ENCODE results near the gene BLVRB.
A peak's percentile ranks its signal among the peaks of the same experiment; 100 is the strongest.
"Not testable (repeated sequence)": the region's sequence is repeated elsewhere in the genome, so short reads cannot be mapped to it uniquely, and the experiment has no call there.

BLVRB gene

DNA sequence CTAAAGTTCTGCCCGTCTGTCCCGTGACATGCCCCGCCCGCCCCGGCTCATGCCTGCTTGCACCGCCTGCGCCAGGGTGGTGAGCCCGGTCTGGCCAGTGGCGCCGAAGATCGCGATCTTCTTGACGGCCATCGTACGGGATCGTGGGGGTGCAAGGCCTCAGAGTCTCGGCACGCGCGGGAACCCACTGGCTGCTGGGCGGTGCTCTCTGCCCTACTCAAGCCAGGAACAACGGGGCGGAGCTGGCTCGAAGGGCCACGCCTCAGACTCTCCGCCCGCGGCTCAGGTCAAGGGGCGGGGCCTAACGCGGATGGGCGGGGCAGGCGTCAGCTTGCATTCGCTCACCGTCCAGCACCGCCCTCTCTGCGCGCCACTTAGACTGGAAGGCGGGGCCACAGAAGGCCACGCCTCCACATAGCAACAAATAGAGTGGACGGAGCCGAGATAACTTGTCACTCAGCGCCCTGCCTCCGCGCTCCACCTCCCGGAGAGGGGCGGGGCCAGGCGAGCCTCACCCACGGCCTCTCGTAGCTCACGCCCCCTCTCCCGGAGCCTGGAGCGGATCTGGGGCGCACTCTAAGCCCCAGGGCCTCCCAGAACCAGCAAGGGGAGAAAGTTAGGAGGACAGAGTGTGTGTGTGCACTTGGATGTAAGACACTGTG is at the start of gene BLVRB:
TSS of gene BLVRB (minus strand) at position 189 of the 662 bp plus-strand sequence. CDS start at position 132, 57 bp downstream.
- peak; percentile 99 for DNase-seq (ENCODE audit: low read depth)

DNA sequence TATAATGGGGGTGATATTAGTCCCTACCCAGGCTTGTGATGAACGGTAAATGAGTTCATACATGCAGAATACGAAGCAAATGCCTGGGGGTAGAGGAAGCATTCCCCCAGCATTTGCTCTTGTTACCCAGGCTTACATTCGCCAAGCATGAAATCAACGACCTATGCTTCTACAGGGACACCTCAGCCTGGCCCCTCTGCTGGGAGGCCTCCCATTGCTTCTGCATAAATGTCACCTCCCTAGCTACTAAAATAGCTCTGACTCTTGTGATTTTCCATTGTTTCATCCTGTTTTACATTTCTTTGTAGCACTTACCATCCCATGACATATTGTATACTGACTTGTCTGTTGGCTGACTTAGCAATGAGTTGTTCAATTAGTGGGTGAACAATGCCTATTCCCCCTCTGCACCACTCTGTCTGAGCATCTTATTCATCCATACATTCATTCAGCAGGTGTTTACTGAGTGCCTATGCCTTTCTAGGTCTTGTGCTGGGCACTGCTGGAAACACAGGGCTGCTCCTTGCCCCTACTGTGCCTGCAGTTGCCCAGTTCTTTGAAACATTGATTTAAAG is 48.3 kb upstream of the BLVRB start:
- no peak for DNase-seq (ENCODE audit: low read depth)

DNA sequence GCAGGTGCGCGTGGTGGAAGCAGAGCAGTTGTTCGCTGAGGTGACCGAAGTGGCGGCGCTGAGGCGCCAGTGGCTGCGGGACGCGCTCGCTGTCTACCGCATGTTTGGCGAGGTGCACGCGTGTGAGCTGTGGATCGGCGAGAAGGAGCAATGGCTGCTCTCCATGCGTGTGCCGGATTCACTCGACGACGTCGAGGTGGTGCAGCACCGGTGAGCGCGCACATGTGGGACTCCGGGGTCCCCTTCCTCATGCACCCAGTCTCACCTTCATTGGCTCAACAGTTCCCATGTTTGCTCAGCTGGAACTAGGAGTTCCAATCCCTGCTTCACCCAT is 47.8 kb upstream of the BLVRB start:
- no peak for DNase-seq (ENCODE audit: low read depth)

DNA sequence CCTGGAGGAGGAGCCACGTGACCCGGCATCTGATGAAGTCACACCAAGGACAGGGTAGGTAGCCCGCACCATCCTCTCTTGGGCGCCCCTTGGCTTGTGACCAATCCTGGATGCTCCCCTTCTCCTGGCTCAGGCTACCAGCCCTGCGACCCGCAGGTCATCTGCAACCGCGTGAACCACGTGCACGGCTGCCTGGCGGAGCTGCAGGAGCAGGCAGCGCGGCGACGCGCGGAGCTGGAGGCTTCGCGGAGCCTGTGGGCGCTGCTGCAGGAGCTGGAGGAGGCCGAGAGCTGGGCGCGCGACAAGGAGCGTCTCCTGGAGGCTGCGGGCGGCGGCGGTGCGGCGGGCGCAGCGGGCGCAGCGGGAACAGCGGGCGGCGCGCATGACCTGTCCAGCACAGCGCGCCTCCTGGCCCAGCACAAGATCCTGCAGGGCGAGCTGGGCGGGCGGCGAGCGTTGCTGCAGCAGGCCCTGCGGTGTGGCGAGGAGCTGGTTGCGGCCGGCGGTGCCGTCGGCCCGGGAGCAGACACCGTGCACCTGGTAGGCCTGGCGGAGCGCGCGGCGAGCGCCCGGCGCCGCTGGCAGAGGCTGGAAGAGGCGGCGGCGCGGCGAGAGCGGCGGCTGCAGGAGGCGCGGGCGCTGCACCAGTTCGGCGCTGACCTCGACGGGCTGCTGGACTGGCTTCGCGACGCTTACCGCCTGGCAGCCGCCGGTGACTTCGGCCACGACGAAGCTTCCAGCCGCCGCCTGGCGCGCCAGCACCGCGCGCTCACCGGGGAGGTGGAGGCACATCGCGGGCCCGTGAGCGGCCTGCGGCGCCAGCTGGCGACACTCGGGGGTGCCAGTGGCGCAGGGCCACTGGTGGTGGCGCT is 47.2 kb upstream of the BLVRB start:
- peak; percentile 12 for DNase-seq (ENCODE audit: low read depth)

DNA sequence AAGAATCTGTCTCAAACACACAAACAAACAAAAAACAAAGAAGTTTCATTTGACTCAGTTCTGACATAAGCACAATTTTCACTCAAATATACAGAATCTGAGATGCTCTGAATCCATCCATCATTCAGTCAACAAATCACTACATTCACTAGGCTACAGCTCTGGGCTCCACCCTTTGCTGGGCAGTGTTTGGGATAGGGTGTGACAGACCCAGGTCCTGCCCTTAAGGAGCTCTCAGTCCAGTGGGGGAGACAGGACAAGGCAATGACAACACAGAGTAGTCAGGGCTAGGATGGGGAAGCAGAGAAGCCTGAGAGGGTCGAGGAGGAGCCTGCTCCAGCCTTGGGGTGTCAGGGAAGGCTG is 46.5 kb upstream of the BLVRB start:
- DNase-seq (ENCODE audit: low read depth): no peak

DNA sequence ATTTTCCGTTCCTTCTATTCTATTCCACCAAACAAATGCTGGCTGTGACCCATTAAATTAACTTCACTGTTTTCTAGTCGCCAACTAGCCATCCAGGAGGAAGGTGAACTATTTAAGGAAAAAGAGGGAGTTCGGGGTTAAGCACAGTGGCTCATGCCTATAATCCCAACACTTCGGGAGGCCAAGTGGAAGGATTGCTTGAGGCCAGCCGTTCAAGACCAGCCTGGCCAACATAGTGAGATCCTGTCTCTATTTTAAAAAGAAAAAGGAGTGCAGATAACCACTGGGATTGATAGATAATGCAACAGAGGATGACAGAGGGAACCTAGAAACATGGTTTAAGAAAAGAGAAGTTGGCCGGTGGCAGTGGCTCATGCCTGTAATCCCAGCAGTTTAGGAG is 45.9 kb upstream of the BLVRB start:
- DNase-seq (ENCODE audit: low read depth): no peak

DNA sequence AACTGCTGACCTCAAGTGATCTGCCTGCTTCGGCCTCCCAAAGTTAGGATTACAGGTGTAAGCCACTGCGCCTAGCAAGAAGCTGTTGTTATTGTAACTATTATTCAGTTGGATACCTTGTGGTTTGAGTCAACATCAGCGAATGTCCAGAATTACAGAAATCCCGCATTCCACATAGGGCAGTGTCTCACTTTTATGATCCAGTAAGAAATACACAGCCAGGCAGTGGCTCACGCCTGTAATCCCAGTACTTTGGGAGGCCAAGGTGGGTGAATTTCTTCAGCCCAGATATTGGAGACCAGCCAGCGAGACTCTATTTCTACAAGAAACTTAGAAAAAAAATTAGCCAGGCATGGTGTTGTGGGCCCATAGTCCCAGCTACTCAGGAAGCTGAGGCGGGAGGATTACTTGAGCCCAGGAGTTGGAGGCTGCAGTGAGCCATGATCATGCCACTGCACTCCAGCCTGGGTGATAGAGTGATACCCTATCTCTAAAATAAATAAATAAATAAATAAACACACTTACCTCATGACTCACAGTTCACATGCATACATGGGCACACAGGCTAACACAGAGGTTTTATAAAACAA is 45.1 kb upstream of the BLVRB start:
- peak; percentile 56 for DNase-seq (ENCODE audit: low read depth)

DNA sequence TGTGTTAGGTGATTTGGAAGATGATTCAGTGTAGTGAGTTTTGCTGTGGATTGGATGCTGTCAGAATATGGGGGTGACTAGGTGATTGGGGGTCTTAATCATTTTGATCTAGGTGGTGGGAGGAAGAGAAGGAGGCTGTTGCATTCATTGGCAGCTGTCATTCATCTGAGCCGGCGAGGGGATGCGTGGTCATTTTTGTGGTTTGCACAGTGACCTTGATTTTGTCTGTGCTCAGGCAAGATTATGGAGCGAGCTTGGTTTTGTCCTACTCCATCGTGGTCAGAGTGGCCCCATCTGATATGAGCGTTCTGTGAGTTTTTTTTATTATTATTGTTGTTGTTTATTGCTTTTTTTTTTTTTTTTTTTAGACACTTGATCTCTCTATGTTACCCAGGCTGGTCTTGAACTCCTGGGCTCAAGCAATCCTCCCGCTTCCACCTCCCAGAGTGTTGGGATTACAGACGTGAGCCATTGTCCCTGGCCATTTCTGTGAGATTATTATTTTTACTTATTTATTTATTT is 43.3 kb upstream of the BLVRB start:
- DNase-seq (ENCODE audit: low read depth): no peak

DNA sequence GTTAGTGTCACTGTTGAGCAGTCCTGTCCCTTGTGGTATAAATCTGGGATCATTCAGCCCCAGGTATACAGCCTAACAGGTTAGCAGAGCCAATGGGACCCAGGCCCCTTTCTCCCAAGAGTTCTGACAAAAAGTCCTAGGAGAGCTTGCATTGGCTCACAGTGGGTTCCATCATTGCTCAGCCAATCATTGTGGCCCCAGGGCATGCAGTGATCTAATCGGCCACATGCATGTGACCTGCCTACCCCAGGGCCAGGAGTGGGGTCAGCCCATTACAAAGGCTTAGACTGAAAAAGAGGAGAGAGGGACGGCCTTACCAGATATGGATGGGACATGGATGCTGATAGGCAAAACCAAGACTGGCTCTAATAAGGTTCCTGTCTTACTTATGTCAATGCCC is 42.3 kb upstream of the BLVRB start:
- no peak for DNase-seq (ENCODE audit: low read depth)

DNA sequence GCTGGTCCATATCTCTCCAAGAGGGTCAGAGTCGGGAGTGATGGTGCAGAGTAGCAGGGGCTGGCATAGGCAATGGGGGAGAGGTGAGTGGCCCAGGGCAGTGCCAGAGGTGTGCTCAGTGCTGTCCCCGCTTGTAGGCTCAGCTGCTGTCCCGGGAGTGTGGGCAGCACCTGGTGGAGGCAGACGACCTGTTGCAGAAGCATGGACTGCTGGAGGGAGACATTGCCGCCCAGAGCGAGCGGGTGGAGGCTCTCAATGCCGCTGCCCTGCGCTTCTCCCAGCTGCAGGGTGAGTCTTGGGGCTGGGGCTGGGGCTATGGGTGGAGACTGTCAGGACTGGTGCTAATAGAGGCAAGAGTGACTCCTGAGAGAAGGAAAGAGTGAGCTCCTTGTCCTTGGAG is 40.6 kb upstream of the BLVRB start:
- DNase-seq (ENCODE audit: low read depth): no peak

DNA sequence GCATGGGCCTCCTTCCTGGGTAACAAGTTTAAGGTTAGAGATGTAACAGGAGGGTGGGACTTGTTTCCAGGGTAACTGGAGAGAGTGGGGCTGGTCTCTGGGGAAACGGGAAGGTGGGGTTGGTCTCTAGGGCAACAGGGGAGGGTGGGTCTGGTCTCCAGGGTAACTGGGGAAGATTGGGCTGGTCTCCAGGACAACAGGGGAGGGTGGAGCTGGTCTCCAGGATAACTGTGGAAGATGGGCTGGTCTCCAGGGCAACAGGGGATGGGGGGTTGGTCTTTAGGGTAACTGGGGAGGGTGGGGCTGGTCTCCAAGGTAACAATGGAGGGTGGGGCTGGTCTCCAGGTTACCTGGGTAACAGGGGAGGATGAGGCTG is 37.8 kb upstream of the BLVRB start:
- no peak for DNase-seq (ENCODE audit: low read depth)

DNA sequence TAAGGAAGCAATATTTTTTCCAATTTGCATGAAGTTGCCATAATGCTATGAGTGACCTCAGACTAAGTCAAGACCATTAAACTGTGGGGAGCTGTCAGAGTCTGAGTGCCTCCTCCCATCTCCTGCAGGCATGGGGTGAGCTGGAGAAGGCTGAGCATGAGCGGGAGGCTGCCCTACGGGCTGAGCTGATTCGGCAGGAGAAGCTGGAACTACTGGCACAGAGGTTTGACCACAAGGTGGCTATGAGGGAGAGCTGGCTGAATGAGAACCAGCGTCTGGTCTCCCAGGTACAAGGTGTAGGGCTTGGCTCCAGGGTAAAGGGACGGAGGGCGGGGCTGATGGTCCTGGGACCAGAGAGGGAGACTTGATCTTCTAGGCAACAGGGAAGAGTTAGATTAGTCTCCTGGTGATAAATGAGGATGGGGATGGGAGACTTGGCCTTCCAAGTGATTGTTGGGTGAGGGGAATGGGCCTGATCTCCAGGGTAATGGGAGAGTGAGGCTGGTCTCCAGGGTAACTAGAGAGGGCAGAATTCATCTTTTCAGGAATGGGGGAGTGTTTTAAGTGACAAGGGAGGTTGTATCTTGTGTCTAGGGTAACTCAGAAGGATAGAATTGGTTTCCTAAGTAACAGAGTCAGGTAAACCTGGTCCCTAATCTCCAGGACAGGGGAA is 37.2 kb upstream of the BLVRB start:
- peak; percentile 11 for DNase-seq (ENCODE audit: low read depth)

DNA sequence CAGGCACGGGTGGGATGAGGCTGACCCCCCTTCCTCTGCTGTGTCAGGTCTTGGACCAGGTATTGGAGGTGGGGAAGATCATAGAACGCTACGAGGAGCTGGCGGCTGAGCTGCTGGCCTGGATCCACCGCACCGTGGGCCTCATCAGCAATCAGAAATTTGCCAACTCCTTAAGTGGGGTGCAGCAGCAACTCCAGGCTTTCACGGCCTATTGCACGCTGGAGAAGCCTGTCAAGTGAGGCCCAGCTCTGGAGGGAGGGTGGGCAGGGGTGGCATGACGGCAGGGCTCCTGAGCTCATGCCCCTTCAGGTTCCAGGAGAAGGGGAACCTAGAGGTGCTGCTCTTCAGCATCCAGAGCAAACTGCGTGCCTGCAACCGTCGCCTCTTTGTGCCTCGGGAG is 36.5 kb upstream of the BLVRB start:
- no peak for DNase-seq (ENCODE audit: low read depth)

DNA sequence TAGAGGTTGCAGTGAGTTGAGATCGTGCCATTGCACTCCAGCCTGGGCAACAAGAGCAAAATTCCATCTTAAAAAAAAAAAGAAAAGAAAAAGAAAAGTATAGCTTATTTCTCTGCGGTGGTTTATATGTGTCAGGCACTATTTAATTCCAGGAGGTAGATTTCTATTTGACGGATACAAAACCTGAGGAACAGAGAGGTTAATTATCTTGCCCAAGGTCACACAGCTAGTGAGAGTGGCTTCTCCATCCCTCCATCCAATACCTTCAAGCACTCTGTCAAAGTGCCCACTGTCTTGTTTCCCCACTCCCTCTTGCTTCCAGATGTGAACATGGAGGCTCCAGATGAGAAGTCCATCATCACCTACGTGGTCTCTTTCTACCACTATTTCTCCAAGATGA is 36.1 kb upstream of the BLVRB start:
- no peak for DNase-seq (ENCODE audit: low read depth)

DNA sequence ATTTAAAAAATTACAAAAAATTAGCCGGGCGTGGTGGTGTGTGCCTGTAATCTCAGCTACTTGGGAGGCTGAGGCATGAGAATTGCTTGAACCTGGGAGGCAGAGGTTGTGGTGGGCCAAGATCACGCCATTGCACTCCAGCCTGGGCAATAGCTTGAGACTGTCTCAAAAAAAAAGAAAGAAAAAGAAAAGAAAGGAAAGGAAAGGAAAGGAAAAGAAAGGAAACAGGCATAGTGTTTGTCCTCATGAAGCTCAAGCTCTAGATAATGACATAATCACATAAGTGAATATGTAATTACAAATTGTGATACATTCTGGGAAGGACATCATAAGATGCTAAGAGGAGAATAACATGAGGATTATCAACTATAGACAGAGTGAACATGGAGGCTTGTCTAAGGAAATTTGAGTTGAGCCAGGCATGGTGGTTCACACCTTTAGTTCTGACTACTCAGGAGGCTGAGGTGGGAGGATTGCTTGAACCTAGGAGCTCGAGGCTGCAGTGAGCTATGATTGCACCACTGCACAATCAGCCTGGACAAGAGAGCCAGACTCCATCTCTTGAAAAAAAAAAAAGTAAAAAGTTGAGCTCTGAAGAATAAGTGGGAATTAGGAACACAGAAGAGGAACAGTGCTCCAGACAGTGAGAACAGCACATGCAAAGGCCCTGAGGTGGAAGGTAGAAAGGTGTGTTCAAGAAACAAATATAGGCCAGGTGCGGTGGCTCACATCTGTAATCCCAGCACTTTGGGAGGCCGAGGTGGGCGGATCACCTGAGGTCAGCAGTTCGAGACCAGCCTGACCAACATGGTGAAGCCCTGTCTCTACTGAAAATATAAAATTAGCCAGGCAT is 35.4 kb upstream of the BLVRB start:
- DNase-seq (ENCODE audit: low read depth): not testable (repeated sequence)

DNA sequence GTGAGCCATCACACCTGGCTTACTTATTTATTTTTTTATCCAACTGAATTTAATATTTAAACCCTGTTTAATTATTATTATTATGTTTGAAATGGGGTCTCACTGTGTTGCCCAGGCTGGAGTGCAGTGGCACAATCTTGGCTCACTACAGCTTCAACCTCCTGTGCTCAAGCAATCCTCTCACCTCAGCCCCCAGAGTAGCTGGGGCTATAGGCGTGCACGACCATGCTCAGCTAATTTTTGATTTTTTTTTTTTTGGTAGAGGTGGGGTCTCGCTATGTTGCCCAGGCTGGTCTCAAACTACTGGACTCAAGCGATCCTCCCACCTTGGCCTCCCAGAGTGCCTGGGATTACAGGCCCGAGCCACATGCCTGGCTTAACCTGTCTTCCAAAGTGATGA is 33.8 kb upstream of the BLVRB start:
- no peak for DNase-seq (ENCODE audit: low read depth)

DNA sequence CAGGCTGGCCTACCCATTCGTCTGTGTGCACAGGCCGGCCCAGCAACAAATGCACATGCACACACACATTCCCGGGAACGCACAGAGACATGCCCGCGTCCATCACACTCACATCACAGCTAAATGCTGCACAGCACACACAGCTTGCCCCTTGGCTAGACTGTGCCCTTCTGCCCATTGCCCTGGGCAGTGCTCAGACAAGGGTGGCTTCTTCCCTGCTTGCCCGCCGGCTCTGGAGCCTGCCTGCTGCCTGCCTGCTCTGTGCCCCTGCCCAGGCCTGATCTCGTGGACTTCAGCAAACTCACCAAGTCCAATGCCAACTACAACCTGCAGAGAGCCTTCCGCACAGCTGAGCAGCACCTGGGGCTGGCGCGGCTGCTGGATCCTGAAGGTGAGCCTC is 31.7 kb upstream of the BLVRB start:
- DNase-seq (ENCODE audit: low read depth): no peak

DNA sequence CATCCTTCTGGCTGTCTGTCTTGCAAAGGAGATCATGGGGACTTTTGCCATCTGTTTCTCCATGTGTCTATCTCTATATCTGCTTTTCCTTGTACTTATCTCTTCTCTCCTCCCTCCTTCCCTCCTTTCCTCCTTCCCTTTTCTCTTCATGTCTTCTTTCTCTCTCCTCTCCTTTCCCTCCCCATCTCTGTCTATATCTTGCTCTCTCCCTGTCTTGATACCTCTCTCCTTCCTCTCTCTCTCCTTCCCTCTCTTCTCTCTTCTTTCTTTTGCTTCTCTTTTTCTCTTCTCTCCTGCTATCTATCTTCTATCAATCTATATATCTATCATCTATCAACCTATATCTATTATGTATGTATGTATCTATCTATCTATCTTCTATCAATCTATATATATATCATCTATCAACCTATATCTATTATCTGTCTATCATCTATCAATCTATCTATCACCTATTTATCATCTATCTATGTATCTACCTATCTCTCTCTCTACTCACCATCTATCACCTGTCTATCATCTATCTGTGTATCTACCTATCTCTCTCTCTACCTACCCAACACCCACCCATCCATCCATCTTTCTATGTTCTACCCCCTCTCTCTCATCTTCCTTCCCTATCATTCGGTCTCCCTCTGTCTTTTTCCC is 28.8 kb upstream of the BLVRB start:
- no peak for DNase-seq (ENCODE audit: low read depth)

DNA sequence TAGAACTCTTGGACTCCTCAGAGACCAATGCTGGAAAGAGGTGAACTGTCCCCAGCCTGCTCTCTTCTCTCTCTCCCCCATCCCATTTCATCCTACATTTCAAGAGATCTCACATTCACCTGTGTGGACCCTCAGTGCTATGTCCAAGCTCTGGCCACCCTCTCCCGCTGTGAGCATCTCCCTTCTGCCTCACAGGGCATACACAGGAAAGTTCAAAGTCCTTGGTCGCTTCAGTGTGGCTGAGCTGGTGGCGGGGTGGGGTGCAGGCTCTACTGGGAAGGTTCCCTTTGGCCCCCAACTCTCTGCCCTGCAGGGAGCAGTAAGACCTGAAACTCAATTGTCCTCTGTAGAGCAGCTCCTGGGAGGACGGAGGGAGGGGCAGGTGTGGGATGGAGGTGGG is 28.2 kb upstream of the BLVRB start:
- no peak for DNase-seq (ENCODE audit: low read depth)

DNA sequence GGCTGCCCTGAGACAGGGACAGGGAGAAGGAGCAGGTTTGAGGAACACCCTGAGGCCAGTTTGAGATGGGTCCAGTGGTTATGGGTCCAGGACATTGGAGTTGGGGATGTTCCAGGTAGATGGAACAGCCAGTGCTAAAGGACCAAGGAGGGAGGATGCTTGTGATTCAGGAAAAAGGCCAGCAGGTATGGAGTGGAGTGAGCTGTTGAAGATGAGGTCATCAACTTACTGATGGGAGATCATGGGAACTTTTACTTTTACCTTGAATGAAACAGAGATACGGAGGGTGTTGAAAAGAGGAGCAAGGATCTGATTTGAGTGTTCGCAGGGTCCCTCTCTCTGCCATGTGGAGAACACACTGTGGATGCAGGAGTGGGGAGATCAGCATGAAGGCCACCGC is 26.7 kb upstream of the BLVRB start:
- no peak for DNase-seq (ENCODE audit: low read depth)

DNA sequence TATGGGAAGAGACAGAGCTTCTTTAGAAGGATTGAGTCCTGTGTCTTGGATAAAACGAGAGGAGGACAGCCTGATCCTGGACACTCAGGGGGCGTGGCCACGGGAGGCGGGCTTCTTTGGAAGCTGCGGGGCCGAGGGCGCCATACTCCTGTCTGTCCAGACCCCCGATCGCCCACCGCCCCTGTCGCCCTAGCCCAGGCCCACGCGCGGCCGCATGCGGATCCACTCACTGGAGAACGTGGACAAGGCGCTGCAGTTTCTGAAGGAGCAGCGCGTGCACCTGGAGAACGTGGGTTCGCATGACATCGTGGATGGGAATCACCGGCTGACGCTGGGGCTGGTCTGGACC is 24.3 kb upstream of the BLVRB start:
- no peak for DNase-seq (ENCODE audit: low read depth)

All from EH (cell line).